CD14-positive monocyte (primary cell): ENCODE measurements around the gene CLRN3. TPM values are rescaled to one million over a fixed set of nuclear protein-coding genes. Genes with fewer than 3 reads are reported as not detected.

Source experiments
- DNase-seq, 3 donors: peaks; one replicate each; pipeline ENCODE4 v3.0.0-alpha.2; 2011 to 2022
- H2AFZ ChIP-seq: 2 replicates; pipeline ENCODE4 v1.6.0; 2012; ENCODE audit warnings: mild to moderate bottlenecking, low read depth, low read length, inconsistent platforms; ENCODE audit not compliant: insufficient read depth, poor library complexity, severe bottlenecking
- H3K27ac ChIP-seq, 2 donors: 1 replicate in 1 of 2; 2 replicates in 1 of 2; pipeline ENCODE4 v1.5.1; 2012 to 2013; ENCODE audit warnings: low read length in 2 of 2, control low read depth in 1 of 2, inconsistent platforms in 1 of 2, low read depth in 1 of 2, mild to moderate bottlenecking in 1 of 2
- H3K27me3 ChIP-seq, 2 donors: one replicate each; pipeline versions ENCODE4 v1.6.0 to v1.6.1; 2011 to 2013; ENCODE audit warnings: low read length in 2 of 2; ENCODE audit not compliant: control insufficient read depth in 2 of 2, insufficient read depth in 2 of 2
- H3K36me3 ChIP-seq, 2 donors: replicated peaks in 1 of 2; 1 replicate in 1 of 2; 2 replicates in 1 of 2; pipeline versions ENCODE4 v1.5.1 to v1.6.1; 2012 to 2013; ENCODE audit warnings: low read length in 2 of 2, control low read depth in 1 of 2, inconsistent platforms in 1 of 2, mild to moderate bottlenecking in 1 of 2; ENCODE audit not compliant: insufficient read depth in 2 of 2, control insufficient read depth in 1 of 2
- H3K4me1 ChIP-seq, 2 donors: 1 replicate in 1 of 2; 2 replicates in 1 of 2; pipeline versions ENCODE4 v1.5.1 to v1.6.1; 2012 to 2013; ENCODE audit warnings: low read length in 2 of 2, control low read depth in 1 of 2, inconsistent platforms in 1 of 2, mild to moderate bottlenecking in 1 of 2, moderate library complexity in 1 of 2; ENCODE audit not compliant: insufficient read depth in 2 of 2, control insufficient read depth in 1 of 2
- H3K4me2 ChIP-seq: replicated peaks from 2 replicates; pipeline ENCODE3; 2012; ENCODE audit warnings: low read length, moderate library complexity, mild to moderate bottlenecking; ENCODE audit not compliant: poor library complexity, severe bottlenecking; ENCODE audit errors: extremely low read depth
- H3K4me3 ChIP-seq, 3 experiments: fragments of 200-600 bp in 1 of 3; sonication (generic) in 1 of 3; replicated peaks in 1 of 3; 1 replicate in 2 of 3; 2 replicates in 1 of 3; pipeline ENCODE4 v1.5.1; 2011 to 2013; ENCODE audit warnings: low read length in 3 of 3, mild to moderate bottlenecking in 3 of 3, control low read depth in 2 of 3, low read depth in 2 of 3, inconsistent platforms in 1 of 3, moderate library complexity in 1 of 3
- H3K79me2 ChIP-seq: 2 replicates; pipeline ENCODE4 v1.6.0; 2012; ENCODE audit warnings: mild to moderate bottlenecking, control low read depth, inconsistent platforms, low read length, moderate library complexity; ENCODE audit not compliant: insufficient read depth
- H3K9ac ChIP-seq: 2 replicates; pipeline ENCODE4 v1.6.0; 2017; ENCODE audit warnings: low read length, mild to moderate bottlenecking; ENCODE audit not compliant: insufficient read depth, poor library complexity, severe bottlenecking
- H3K9me3 ChIP-seq, 2 donors: replicated peaks in 1 of 2; 1 replicate in 1 of 2; 2 replicates in 1 of 2; pipeline versions ENCODE4 v1.5.1 to v1.6.1; 2012 to 2013; ENCODE audit warnings: low read length in 2 of 2, control low read depth in 1 of 2; ENCODE audit not compliant: control insufficient read depth in 1 of 2, insufficient read depth in 1 of 2
- H4K20me1 ChIP-seq: 2 replicates; pipeline ENCODE4 v1.6.0; 2012; ENCODE audit warnings: mild to moderate bottlenecking, low read length, control low read depth, moderate library complexity; ENCODE audit not compliant: insufficient read depth
- H3K27ac Mint-ChIP-seq, 7 donors: one replicate each; pipeline ENCODE4 v1.8.0; 2020; ENCODE audit warnings: mild to moderate bottlenecking in 7 of 7, mixed read lengths in 7 of 7, moderate library complexity in 6 of 7, inconsistent platforms in 2 of 7
- H3K27me3 Mint-ChIP-seq, 3 donors: one replicate each; pipeline ENCODE4 v1.8.0; 2021 to 2022; ENCODE audit warnings: low read depth in 3 of 3, mild to moderate bottlenecking in 3 of 3, mixed read lengths in 3 of 3, moderate library complexity in 3 of 3, inconsistent platforms in 1 of 3
- H3K36me3 Mint-ChIP-seq, 2 donors: one replicate each; pipeline ENCODE4 v1.8.0; 2020; ENCODE audit warnings: mixed read lengths in 2 of 2, inconsistent platforms in 1 of 2, mild to moderate bottlenecking in 1 of 2
- H3K4me1 Mint-ChIP-seq: one replicate; pipeline ENCODE4 v1.8.0; 2020; ENCODE audit warnings: mild to moderate bottlenecking, mixed read lengths
- H3K4me3 Mint-ChIP-seq, 2 donors: one replicate each; pipeline ENCODE4 v1.8.0; 2020; ENCODE audit warnings: mild to moderate bottlenecking in 2 of 2, mixed read lengths in 2 of 2, moderate library complexity in 1 of 2
- H3K9me3 Mint-ChIP-seq, 7 donors: one replicate each; pipeline ENCODE4 v1.8.0; 2020 to 2022; ENCODE audit warnings: mixed read lengths in 7 of 7, mild to moderate bottlenecking in 6 of 7, moderate library complexity in 6 of 7, inconsistent platforms in 2 of 7
- WGBS: methylation state at CpG from one replicate; pipeline ENCODE4 v1.1.5; 2013; ENCODE audit warnings: missing lambda C conversion rate; ENCODE audit not compliant: insufficient coverage; 5-methylcytosine and 5-hydroxymethylcytosine counted together
- intact Hi-C, 2 donors: fragments of 100-400 bp; cut with micrococcal nuclease; formaldehyde crosslinking; loops; one replicate each; pipeline versions ENCODE4 v1.15.0 to v1.15.1; 2023
- polyA plus RNA-seq, 3 donors: library from polyadenylated mRNA; depleted of rRNA in 1 of 3; unstranded in 2 of 3; stranded (reverse) in 1 of 3; fragments of 300-500 nt in 2 of 3; fragments of >200 nt in 1 of 3; fragmentation: Illumina TruSeq in 2 of 3; gene quantifications; 1 replicate in 2 of 3; 2 replicates in 1 of 3; pipeline ENCODE4 v1.2.3, GENCODE V29; 2012 to 2021
- TF ChIP-seq, protein P1 (sequence below): fragments of 200-600 bp; IDR thresholded peaks from one replicate; pipeline ENCODE4 v1.8.0; 2022; ENCODE audit warnings: antibody characterized with exemption, mild to moderate bottlenecking

The CLRN3 gene
- polyA plus RNA-seq, 3 donors: 0.16 TPM; not detected in 2

GRCh38 chr10:127860592-127860991, 32.1 kb downstream of the CLRN3 start:
- intact Hi-C loops: no loop called here
- Histone ChIP-seq H3K4me3 (no peak overlapping the region), H3K27me3 (no peaks in the 10 kb centered on the region), H3K27ac (no peak overlapping the region), H3K9me3 (peaks cover 12 to 14% of the 10 kb centered on the region in 2 donors), H3K9ac (no peak overlapping the region), H2AFZ (no peak overlapping the region), H3K4me1 (peaks cover 0 to under 1% of the 10 kb centered on the region in 2 donors), H3K79me2 (no peaks in the 10 kb centered on the region), H3K4me2 (no peak overlapping the region), H3K36me3 (no peaks in the 10 kb centered on the region), H4K20me1 (no peaks in the 10 kb centered on the region)
- TF ChIP-seq, protein P1, sequence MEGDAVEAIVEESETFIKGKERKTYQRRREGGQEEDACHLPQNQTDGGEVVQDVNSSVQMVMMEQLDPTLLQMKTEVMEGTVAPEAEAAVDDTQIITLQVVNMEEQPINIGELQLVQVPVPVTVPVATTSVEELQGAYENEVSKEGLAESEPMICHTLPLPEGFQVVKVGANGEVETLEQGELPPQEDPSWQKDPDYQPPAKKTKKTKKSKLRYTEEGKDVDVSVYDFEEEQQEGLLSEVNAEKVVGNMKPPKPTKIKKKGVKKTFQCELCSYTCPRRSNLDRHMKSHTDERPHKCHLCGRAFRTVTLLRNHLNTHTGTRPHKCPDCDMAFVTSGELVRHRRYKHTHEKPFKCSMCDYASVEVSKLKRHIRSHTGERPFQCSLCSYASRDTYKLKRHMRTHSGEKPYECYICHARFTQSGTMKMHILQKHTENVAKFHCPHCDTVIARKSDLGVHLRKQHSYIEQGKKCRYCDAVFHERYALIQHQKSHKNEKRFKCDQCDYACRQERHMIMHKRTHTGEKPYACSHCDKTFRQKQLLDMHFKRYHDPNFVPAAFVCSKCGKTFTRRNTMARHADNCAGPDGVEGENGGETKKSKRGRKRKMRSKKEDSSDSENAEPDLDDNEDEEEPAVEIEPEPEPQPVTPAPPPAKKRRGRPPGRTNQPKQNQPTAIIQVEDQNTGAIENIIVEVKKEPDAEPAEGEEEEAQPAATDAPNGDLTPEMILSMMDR: no peak
- WGBS: 100% methylated on average over 4 of the region's 6 CpGs
- H3K9me3 Mint-ChIP-seq: peaks cover 13 to 26% (median 21%) of the 10 kb centered on the region in 7 donors
- no peak overlapping the region for H3K4me3 Mint-ChIP-seq
- peaks cover 0 to 8% (median 0%) of the 10 kb centered on the region in 3 donors for H3K27me3 Mint-ChIP-seq
- DNase-seq: no peak
- H3K4me1 Mint-ChIP-seq: peaks cover 3% of the 10 kb centered on the region
- no peak overlapping the region for H3K27ac Mint-ChIP-seq
- no peaks in the 10 kb centered on the region for H3K36me3 Mint-ChIP-seq

DNA sequence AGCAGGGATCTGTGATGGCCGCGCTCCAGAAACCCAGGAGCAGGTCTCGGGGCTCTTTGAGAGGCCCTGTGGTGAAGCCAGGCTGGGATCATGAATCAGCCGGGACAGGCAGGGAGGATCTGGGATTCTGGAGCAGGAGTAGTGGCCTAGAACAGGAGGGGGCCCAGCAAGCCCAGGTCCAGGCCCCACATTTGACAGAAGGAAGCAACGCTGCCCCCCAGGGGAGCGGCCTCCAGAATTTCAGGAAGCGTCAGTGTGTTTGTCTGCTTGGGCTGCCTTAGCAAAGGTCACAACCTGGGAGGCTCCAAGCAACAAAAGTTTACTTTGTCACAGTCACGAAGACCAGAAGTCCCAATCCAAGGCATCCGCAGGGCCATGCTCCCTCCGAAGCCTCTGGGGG, 36.8 kb downstream of the CLRN3 start:
- intact Hi-C loops: loop anchor here (10.0 kb wide), 2 partner anchors 291 to 1871 kb away; no protein-coding TSS in a partner anchor

More for the DNA sequence above, 36.8 kb downstream of the CLRN3 start:
- no peaks in the 10 kb centered on the region for H3K79me2 ChIP-seq
- WGBS: 99% methylated on average over 8 of the region's 10 CpGs
- TF ChIP-seq, protein P1: no peak
- peaks cover 0 to 5% of the 10 kb centered on the region in 2 donors for H3K27me3 ChIP-seq
- H3K36me3 ChIP-seq: no peaks in the 10 kb centered on the region
- DNase-seq: no peak
- H3K27ac Mint-ChIP-seq: peak overlapping the region in 2 of 7 donors; percentile 8 to 21
- peaks cover 16 to 21% of the 10 kb centered on the region in 2 donors for H3K4me1 ChIP-seq
- no peak overlapping the region for H3K4me3 Mint-ChIP-seq
- no peak overlapping the region for H3K4me2 ChIP-seq
- peaks cover 0 to 2% (median 0%) of the 10 kb centered on the region in 7 donors for H3K9me3 Mint-ChIP-seq
- H3K36me3 Mint-ChIP-seq: no peaks in the 10 kb centered on the region
- no peak overlapping the region for H3K27ac ChIP-seq
- no peaks in the 10 kb centered on the region for H4K20me1 ChIP-seq
- no peak overlapping the region for H2AFZ ChIP-seq
- no peaks in the 10 kb centered on the region for H3K9me3 ChIP-seq
- peaks cover 4 to 12% (median 10%) of the 10 kb centered on the region in 3 donors for H3K27me3 Mint-ChIP-seq
- peaks cover 20% of the 10 kb centered on the region for H3K4me1 Mint-ChIP-seq
- no peak overlapping the region for H3K9ac ChIP-seq
- H3K4me3 ChIP-seq: no peak overlapping the region
